ENCODE results near the gene KPNA4.

KPNA4 gene

DNA sequence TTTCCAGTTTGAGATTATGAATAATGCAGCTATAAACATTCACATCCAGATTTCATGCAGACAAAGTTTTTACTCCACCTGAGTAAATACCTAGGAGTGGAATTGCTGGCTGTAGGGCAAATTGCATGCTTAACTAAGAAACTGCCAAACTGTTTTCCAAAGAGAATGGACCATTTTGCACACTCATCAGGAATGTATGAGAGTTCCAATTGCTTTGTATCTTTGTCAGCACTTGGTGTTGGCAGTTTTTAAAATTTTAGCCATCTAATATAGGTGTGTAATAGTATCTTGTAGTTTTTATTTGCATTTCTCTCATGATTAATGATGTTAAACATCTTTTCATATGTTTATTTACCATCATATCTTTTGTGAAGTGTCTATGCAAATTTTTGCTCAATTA lies 75.2 kb downstream of the KPNA4 start:
- H3K27ac ChIP-seq = no peak overlapping the region
- TF ChIP-seq, protein P1, sequence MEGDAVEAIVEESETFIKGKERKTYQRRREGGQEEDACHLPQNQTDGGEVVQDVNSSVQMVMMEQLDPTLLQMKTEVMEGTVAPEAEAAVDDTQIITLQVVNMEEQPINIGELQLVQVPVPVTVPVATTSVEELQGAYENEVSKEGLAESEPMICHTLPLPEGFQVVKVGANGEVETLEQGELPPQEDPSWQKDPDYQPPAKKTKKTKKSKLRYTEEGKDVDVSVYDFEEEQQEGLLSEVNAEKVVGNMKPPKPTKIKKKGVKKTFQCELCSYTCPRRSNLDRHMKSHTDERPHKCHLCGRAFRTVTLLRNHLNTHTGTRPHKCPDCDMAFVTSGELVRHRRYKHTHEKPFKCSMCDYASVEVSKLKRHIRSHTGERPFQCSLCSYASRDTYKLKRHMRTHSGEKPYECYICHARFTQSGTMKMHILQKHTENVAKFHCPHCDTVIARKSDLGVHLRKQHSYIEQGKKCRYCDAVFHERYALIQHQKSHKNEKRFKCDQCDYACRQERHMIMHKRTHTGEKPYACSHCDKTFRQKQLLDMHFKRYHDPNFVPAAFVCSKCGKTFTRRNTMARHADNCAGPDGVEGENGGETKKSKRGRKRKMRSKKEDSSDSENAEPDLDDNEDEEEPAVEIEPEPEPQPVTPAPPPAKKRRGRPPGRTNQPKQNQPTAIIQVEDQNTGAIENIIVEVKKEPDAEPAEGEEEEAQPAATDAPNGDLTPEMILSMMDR (conservative IDR thresholded peaks at IDR 0.05) = no peak
- no peak for TF ChIP-seq ZFX (IDR thresholded peaks at IDR 0.05)

DNA sequence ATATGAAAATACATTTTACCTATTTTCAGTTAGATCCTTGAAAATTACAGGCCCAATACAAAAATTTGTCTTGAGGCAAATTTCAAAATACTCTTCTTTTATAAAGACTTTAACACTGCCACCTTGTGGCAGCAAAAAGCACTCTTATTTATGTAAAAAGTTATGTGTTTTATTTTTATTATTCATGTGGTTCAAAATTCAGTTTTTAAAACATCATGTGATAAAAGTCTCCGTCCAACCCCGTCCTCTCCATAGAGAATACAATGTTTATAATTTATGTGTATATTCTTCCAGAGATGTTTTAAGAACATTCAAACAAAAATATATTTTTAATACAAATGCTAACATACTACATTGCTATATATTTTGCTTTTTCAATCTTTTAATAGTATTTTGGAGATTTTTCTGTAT lies 78.9 kb downstream of the KPNA4 start:
- TF ChIP-seq ZFX (IDR thresholded peaks at IDR 0.05) = no peak
- TF ChIP-seq, protein P1 (conservative IDR thresholded peaks at IDR 0.05) = peak; percentile 88
- no peak overlapping the region for H3K27ac ChIP-seq

DNA sequence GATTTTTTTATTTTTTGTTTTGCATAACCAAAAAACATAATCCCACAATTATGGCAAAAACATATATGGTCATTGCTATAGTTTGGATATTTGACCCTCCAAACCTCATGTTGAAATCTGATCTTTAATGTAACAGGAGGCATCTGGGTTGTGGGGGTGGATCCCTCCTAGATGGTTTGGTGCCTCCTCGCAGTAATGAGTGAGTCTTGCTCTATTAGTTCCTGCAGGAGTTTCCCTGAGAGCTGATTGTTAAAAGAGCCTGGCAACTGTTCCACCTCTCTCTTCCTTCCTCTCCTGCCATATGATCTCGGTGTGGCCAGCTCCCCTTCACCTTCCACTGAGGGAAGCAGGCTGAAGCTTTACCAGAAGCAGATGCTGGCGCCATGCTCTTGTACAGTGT lies 82.6 kb downstream of the KPNA4 start:
- TF ChIP-seq, protein P1 (conservative IDR thresholded peaks at IDR 0.05) = no peak
- TF ChIP-seq ZFX (IDR thresholded peaks at IDR 0.05) = no peak
- H3K27ac ChIP-seq = no peak overlapping the region

- TF ChIP-seq, protein P1 (conservative IDR thresholded peaks at IDR 0.05) = no peak
- no peak for TF ChIP-seq ZFX (IDR thresholded peaks at IDR 0.05)
- H3K27ac ChIP-seq = no peak overlapping the region
Observed at GRCh38 chr3:160481856-160482255, 83.5 kb downstream of the KPNA4 start.

DNA sequence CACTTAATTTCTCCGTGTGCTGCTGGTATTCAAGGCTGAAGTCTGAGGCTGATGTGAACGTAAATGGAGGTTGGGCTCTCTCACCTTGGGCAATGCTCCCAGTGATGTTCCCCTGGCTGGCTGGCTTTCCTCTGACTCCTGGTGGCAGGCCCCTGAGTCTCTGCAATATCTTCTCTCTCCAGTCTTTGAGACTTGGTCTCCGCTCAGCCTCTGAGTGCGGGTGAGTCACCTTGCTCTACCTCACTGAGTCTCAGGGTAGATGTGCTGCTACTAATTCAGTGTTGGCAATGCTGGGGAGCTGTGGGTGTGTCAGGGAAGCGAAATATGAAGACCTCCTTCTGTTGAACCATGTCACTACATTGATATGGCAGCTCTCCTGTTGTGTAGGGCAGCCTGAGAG lies 84.4 kb downstream of the KPNA4 start:
- TF ChIP-seq ZFX (IDR thresholded peaks at IDR 0.05) = no peak
- TF ChIP-seq, protein P1 (conservative IDR thresholded peaks at IDR 0.05) = no peak
- H3K27ac ChIP-seq = no peak overlapping the region

GRCh38 chr3:160479376-160479775 lies 86.0 kb downstream of the KPNA4 start:
- no peak overlapping the region for H3K27ac ChIP-seq
- TF ChIP-seq ZFX (IDR thresholded peaks at IDR 0.05) = no peak
- TF ChIP-seq, protein P1 (conservative IDR thresholded peaks at IDR 0.05) = no peak

DNA sequence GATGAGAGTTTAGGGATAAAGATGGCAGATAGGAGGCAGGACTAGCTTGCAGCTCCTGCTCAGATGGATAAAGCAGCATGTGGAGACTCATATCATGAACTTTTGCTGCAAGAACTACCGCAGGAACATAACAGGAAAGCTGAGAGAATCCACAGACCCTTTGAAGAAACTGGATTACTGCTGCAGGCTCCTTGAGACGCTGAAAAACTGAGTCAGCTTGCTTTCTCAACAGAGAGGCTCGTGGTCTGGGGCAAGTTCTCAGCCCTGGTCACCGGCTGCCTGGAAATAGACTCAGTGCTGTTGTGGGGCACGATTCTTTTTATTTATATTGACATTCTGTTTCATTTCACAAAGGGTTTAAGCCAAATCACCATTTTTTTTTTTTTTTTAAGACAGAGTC lies 87.0 kb downstream of the KPNA4 start:
- TF ChIP-seq, protein P1 (conservative IDR thresholded peaks at IDR 0.05) = no peak
- no peak for TF ChIP-seq ZFX (IDR thresholded peaks at IDR 0.05)
- no peak overlapping the region for H3K27ac ChIP-seq
